Nephron progenitor cell (in vitro differentiated cells): ENCODE data around the gene NUP93.

Source experiments
- DNase-seq: peaks from one replicate; pipeline ENCODE4 v3.0.0; 2021
- H3K27ac Mint-ChIP-seq: 2 replicates; pipeline ENCODE4 v1.8.0; 2021; ENCODE audit warnings: mild to moderate bottlenecking, moderate library complexity, mixed read lengths
- H3K27me3 Mint-ChIP-seq: 2 replicates; pipeline ENCODE4 v1.8.0; 2021; ENCODE audit warnings: mild to moderate bottlenecking, low read depth, mixed read lengths; ENCODE audit not compliant: poor library complexity
- H3K36me3 Mint-ChIP-seq: 2 replicates; pipeline ENCODE4 v1.8.0; 2021; ENCODE audit warnings: low read depth, mixed read lengths
- H3K4me1 Mint-ChIP-seq: 2 replicates; pipeline ENCODE4 v1.8.0; 2021; ENCODE audit warnings: mixed read lengths
- H3K4me3 Mint-ChIP-seq: 2 replicates; pipeline ENCODE4 v1.8.0; 2021; ENCODE audit warnings: mild to moderate bottlenecking, moderate library complexity, mixed read lengths
- H3K9me3 Mint-ChIP-seq: 2 replicates; pipeline ENCODE4 v1.8.0; 2021; ENCODE audit warnings: mild to moderate bottlenecking, moderate library complexity, mixed read lengths
- CTCF ChIP-seq: fragments of 200-600 bp; sonication (generic); IDR thresholded peaks from 2 replicates; pipeline ENCODE4 v1.5.0; 2021; ENCODE audit warnings: antibody characterized with exemption

Gene NUP93

DNA sequence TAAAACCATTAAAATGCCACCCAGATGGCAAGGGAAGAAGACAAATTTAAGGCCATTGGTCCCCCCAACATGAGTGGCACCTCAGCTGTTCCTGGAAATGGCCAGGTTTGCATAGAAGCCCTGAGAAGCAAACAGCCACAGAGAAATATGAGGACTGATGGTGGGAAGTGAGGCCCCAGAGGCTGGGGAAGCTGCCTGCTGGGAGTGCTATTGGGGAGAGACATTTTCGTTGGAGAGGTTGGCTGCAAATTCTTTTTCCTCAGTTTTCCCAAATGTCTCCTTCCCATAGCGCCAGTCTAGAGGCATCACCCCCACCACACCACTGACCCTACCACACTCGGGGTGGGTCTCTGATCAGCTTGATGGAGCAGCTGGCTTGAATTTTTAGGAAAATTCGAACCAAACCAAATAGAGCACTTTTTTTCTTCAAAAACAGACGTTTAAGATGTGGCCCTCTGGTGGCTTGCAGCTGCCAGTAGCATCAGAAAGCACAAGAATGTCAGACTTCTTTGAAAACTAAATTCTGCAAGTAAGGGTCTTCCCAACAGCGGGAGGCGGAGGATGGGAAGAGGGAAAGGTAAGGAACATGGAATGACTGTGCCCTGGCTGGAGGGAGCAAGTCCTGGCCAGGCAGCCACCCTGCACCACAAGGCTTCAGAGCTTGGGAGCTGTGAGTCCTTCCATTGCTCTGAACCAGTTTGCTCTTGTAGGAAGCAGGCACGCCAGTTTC, 121.9 kb downstream of the NUP93 start:
- Mint-ChIP-seq H3K27me3 (no peaks in the 10 kb centered on the region), H3K27ac (no peak overlapping the region), H3K4me3 (no peak overlapping the region), H3K36me3 (peaks cover 2% of the 10 kb centered on the region), H3K9me3 (no peaks in the 10 kb centered on the region), H3K4me1 (peaks cover 53% of the 10 kb centered on the region)
- no peak for DNase-seq
- peak; percentile 33 for TF ChIP-seq CTCF

- Mint-ChIP-seq H3K36me3 (no peaks in the 10 kb centered on the region), H3K9me3 (no peaks in the 10 kb centered on the region), H3K27me3 (no peaks in the 10 kb centered on the region), H3K27ac (no peak overlapping the region), H3K4me3 (no peak overlapping the region), H3K4me1 (peaks cover 55% of the 10 kb centered on the region)
- no peak for DNase-seq
- TF ChIP-seq CTCF = no peak
These were observed 122.4 kb downstream of the NUP93 start for GRCh38 chr16:56852401-56852730.

DNA sequence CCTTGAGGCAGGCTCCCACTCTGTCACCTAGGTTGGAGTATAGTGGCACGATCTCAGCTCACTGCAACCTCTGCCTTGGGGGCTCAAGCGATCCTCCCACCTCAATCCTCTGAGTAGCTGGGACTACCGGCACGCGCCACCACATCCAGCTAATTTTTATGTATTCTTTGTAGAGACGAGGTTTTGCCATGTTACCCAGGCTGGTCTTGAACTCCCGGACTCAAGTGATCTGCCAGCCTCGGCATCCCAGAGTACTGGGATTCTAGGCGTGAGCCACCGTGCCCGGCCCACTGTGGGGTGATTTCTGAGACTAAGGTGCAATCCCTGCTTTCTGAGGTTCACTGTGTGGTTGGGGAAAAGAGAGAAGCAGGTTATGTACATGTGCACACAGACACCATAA, 123.0 kb downstream of the NUP93 start:
- no peak for TF ChIP-seq CTCF

DNA sequence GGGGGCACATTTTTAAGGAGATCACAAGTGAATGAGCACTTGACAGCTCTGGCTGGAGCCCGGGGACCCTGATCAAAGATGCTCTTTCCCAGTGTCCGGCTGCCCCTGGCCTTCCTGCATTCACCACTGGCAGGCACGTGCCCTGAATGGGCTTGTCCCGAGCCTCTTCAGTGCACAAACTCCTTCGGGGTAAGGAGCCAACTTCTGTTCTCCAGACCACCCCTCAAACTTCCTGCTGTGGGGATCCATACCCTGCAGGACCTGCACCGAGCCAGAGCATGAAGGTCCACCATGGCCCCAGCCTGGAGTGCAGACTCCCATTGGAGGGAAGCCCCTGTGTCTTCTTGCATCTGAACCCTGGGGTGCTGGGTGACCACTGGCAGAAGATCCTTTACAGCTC, 125.3 kb downstream of the NUP93 start:
- Mint-ChIP-seq H3K27ac (no peak overlapping the region), H3K4me1 (peaks cover 28% of the 10 kb centered on the region), H3K4me3 (no peak overlapping the region), H3K36me3 (no peaks in the 10 kb centered on the region), H3K27me3 (no peaks in the 10 kb centered on the region), H3K9me3 (no peaks in the 10 kb centered on the region)
- TF ChIP-seq CTCF = no peak
- DNase-seq = no peak

More for the DNA sequence above, 123.0 kb downstream of the NUP93 start:
- Mint-ChIP-seq H3K4me1 (peaks cover 49% of the 10 kb centered on the region), H3K27me3 (no peaks in the 10 kb centered on the region), H3K4me3 (no peak overlapping the region), H3K36me3 (no peaks in the 10 kb centered on the region), H3K27ac (no peak overlapping the region), H3K9me3 (no peaks in the 10 kb centered on the region)
- no peak for DNase-seq

- Mint-ChIP-seq H3K27me3 (no peaks in the 10 kb centered on the region), H3K36me3 (no peaks in the 10 kb centered on the region), H3K4me3 (no peak overlapping the region), H3K27ac (peak overlapping the region; percentile 81), H3K4me1 (peaks cover 27% of the 10 kb centered on the region), H3K9me3 (no peaks in the 10 kb centered on the region)
- no peak for TF ChIP-seq CTCF
- DNase-seq = no peak
These were observed 126.0 kb downstream of the NUP93 start for GRCh38 chr16:56855946-56856345.

- H3K36me3 Mint-ChIP-seq = no peaks in the 10 kb centered on the region
- no peak for TF ChIP-seq CTCF
- no peak overlapping the region for H3K27ac Mint-ChIP-seq
- peaks cover 33% of the 10 kb centered on the region for H3K4me1 Mint-ChIP-seq
- no peaks in the 10 kb centered on the region for H3K27me3 Mint-ChIP-seq
- H3K4me3 Mint-ChIP-seq = no peak overlapping the region
- H3K9me3 Mint-ChIP-seq = no peaks in the 10 kb centered on the region
- DNase-seq = no peak
These were observed 127.0 kb downstream of the NUP93 start for GRCh38 chr16:56856876-56857447.
